ENCODE results near the gene FRMD7. TPM values are rescaled to one million over a fixed set of nuclear protein-coding genes. Genes with fewer than 3 reads are reported as not detected.

FRMD7 gene
- total and polyA plus RNA-seq, 4 donors: 0.13 to 2.4 (median 0.44) TPM

Other genes starting within 250 kb of the FRMD7 start
- gene STK26, start 104.7 kb downstream of the FRMD7 start, total RNA-seq: 1 to 10 TPM; 7.8 to 8.2 TPM
- gene STK26, start 104.7 kb downstream of the FRMD7 start, polyA plus RNA-seq (ENCODE audit: insufficient read length in 2 of 2): 1 to 10 TPM; 1.6 to 2.4 TPM
- gene RAP2C, start 91.4 kb upstream of the FRMD7 start, total RNA-seq: 10 to 100 TPM; 23.7 to 25.2 TPM
- 10 to 100 TPM; 23.9 to 30.7 TPM for gene RAP2C, start 91.4 kb upstream of the FRMD7 start, polyA plus RNA-seq (ENCODE audit: insufficient read length in 2 of 2)

All from spinal cord (tissue), 4 donors.